Aorta (tissue), 5 donors: ENCODE results near the gene CDK14. TPM values are rescaled to one million over a fixed set of nuclear protein-coding genes. Genes with fewer than 3 reads are reported as not detected.

Source experiments
- ATAC-seq: fragments of 200-7000 bp; cut with Tn5 transposase; one replicate; pipeline ENCODE4 v1.9.1; 2022; ENCODE audit warnings: moderate library complexity; ENCODE audit not compliant: low FRiP score
- DNase-seq, 2 donors: peaks; one replicate each; pipeline ENCODE4 v3.0.0-alpha.2; 2020
- H3K27ac ChIP-seq, 2 donors: one replicate each; pipeline ENCODE4 v1.5.1; 2013; ENCODE audit warnings: low read length in 2 of 2, mild to moderate bottlenecking in 2 of 2, moderate library complexity in 2 of 2, control low read depth in 1 of 2, inconsistent platforms in 1 of 2, low read depth in 1 of 2
- H3K27me3 ChIP-seq, 2 donors: one replicate each; pipeline ENCODE4 v1.6.1; 2013; ENCODE audit warnings: control low read depth in 1 of 2, low read length in 1 of 2, mild to moderate bottlenecking in 1 of 2, moderate library complexity in 1 of 2; ENCODE audit not compliant: insufficient read depth in 2 of 2, control insufficient read depth in 1 of 2
- H3K36me3 ChIP-seq, 2 donors: one replicate each; pipeline ENCODE4 v1.6.1; 2013; ENCODE audit warnings: control low read depth in 1 of 2, low read length in 1 of 2, mild to moderate bottlenecking in 1 of 2; ENCODE audit not compliant: insufficient read depth in 2 of 2, control insufficient read depth in 1 of 2
- H3K4me1 ChIP-seq, 2 donors: one replicate each; pipeline ENCODE4 v1.6.1; 2013; ENCODE audit warnings: low read length in 2 of 2, control low read depth in 1 of 2, mild to moderate bottlenecking in 1 of 2, moderate library complexity in 1 of 2; ENCODE audit not compliant: insufficient read depth in 2 of 2, control insufficient read depth in 1 of 2
- H3K4me3 ChIP-seq, 2 donors: one replicate each; pipeline ENCODE4 v1.5.1; 2013; ENCODE audit warnings: low read length in 2 of 2, control low read depth in 1 of 2, mild to moderate bottlenecking in 1 of 2
- H3K9me3 ChIP-seq: one replicate; pipeline ENCODE4 v1.6.1; 2013; ENCODE audit warnings: mild to moderate bottlenecking, low read length; ENCODE audit not compliant: control insufficient read depth
- whole genome bisulfite sequencing, 2 donors: extraction: QIAGEN DNeasy Blood & Tissue Kit; methylation state at CpG; one replicate each; pipeline ENCODE4 v1.1.7; 2013; 5-methylcytosine and 5-hydroxymethylcytosine counted together
- intact Hi-C, 2 donors: fragments of 100-400 bp; cut with DNase I; formaldehyde crosslinking; loops; one replicate each; pipeline versions ENCODE4 v1.14.2 to v1.15.0; 2022
- polyA plus RNA-seq, 2 donors: library from polyadenylated mRNA; stranded (reverse); fragments of 200-250 nt; gene quantifications; one replicate each; pipeline ENCODE4 v1.2.3, GENCODE V29; 2013
- total RNA-seq, 2 donors: library from RNA; stranded (reverse); fragmentation: NEBNext Ultra II Directional; extraction: Animal tissue kit (Norgen Biotek cat#: 25700); gene quantifications; one replicate each; pipeline ENCODE4 v1.2.1, GENCODE V29; 2021
- donor health status: healthy with polysubstance abuse.
- donor health status: Bipolar disorder and iron deficiency.
- donor health status: DM: no; HTN: no; CAD: no.
- donor health status: DM: no; HTN: no; CAD: no.
- donor health status: DM: yes; HTN: yes; CAD: no.

CDK14 gene
- total and polyA plus RNA-seq, 4 donors, result 4.6 to 72.4 (median 29.5) TPM

GRCh38 chr7:90955641-90956207, 359.6 kb downstream of the CDK14 start:
- Histone ChIP-seq H3K27ac (no peak overlapping the region), H3K4me1 (no peaks in the 10 kb centered on the region), H3K36me3 (no peaks in the 10 kb centered on the region), H3K9me3 (no peaks in the 10 kb centered on the region), H3K27me3 (no peaks in the 10 kb centered on the region), H3K4me3 (no peak overlapping the region)
- intact Hi-C loops, result no loop called here
- no peak for DNase-seq
- 71 to 79% methylated on average over 3 of the region's 3 CpGs for WGBS, 2 donors
- no peak for ATAC-seq

- Histone ChIP-seq H3K4me1 (no peaks in the 10 kb centered on the region), H3K4me3 (no peak overlapping the region), H3K27me3 (no peaks in the 10 kb centered on the region), H3K9me3 (no peaks in the 10 kb centered on the region), H3K36me3 (no peaks in the 10 kb centered on the region), H3K27ac (no peak overlapping the region)
- intact Hi-C loops, result no loop called here
- ATAC-seq, result no peak
- no peak for DNase-seq
- 75 to 76% methylated on average over 5 of the region's 5 CpGs for WGBS, 2 donors
Measured at GRCh38 chr7:90957883-90958282, 361.8 kb downstream of the CDK14 start.

GRCh38 chr7:90958647-90959046, 362.5 kb downstream of the CDK14 start:
- ATAC-seq (no peak), DNase-seq (no peak)
- Histone ChIP-seq H3K4me1 (no peaks in the 10 kb centered on the region), H3K9me3 (no peaks in the 10 kb centered on the region), H3K27ac (no peak overlapping the region), H3K36me3 (no peaks in the 10 kb centered on the region), H3K4me3 (no peak overlapping the region), H3K27me3 (no peaks in the 10 kb centered on the region)
- 22 to 29% methylated on average over 2 of the region's 2 CpGs for WGBS, 2 donors
- intact Hi-C loops, result no loop called here

- intact Hi-C loops, result no loop called here
- Histone ChIP-seq H3K36me3 (no peaks in the 10 kb centered on the region), H3K27me3 (no peaks in the 10 kb centered on the region), H3K4me1 (no peaks in the 10 kb centered on the region), H3K27ac (no peak overlapping the region), H3K4me3 (no peak overlapping the region), H3K9me3 (no peaks in the 10 kb centered on the region)
- ATAC-seq, result no peak
- 84 to 93% methylated on average over 1 of the region's 1 CpG for WGBS, 2 donors
- DNase-seq, result no peak
Measured at GRCh38 chr7:90961037-90961725, 365.1 kb downstream of the CDK14 start.

GRCh38 chr7:90965211-90965610, 369.1 kb downstream of the CDK14 start:
- ATAC-seq, result no peak

GRCh38 chr7:90966346-90966745, 370.2 kb downstream of the CDK14 start:
- no peaks in the 10 kb centered on the region for H3K4me1 ChIP-seq
- intact Hi-C loops, result no loop called here
- H3K36me3 ChIP-seq, result no peaks in the 10 kb centered on the region
- DNase-seq, result no peak
- no peak overlapping the region for H3K4me3 ChIP-seq
- no peak for ATAC-seq
- WGBS, 2 donors, result 81 to 84% methylated on average over 1 of the region's 1 CpG
- no peaks in the 10 kb centered on the region for H3K9me3 ChIP-seq
- no peak overlapping the region for H3K27ac ChIP-seq
- no peaks in the 10 kb centered on the region for H3K27me3 ChIP-seq

More at GRCh38 chr7:90965211-90965610, 369.1 kb downstream of the CDK14 start:
- Histone ChIP-seq H3K9me3 (no peaks in the 10 kb centered on the region), H3K36me3 (no peaks in the 10 kb centered on the region), H3K4me1 (no peaks in the 10 kb centered on the region), H3K27me3 (no peaks in the 10 kb centered on the region), H3K27ac (no peak overlapping the region), H3K4me3 (no peak overlapping the region)
- DNase-seq, result no peak
- intact Hi-C loops, result no loop called here
- WGBS, 2 donors, result 94 to 96% methylated on average over 2 of the region's 2 CpGs

- Histone ChIP-seq H3K4me3 (no peak overlapping the region), H3K9me3 (no peaks in the 10 kb centered on the region), H3K27me3 (no peaks in the 10 kb centered on the region), H3K27ac (no peak overlapping the region), H3K4me1 (no peaks in the 10 kb centered on the region), H3K36me3 (no peaks in the 10 kb centered on the region)
- intact Hi-C loops, result no loop called here
- DNase-seq (no peak), ATAC-seq (no peak)
- WGBS, 2 donors, result 45 to 53% methylated on average over 4 of the region's 4 CpGs
Measured at GRCh38 chr7:90968871-90969270, 372.8 kb downstream of the CDK14 start.

GRCh38 chr7:90972906-90973550, 376.9 kb downstream of the CDK14 start:
- WGBS, 2 donors, result 64 to 71% methylated on average over 4 of the region's 4 CpGs
- H3K9me3 ChIP-seq, result no peaks in the 10 kb centered on the region
- no peaks in the 10 kb centered on the region for H3K4me1 ChIP-seq
- DNase-seq, result no peak
- H3K36me3 ChIP-seq, result no peaks in the 10 kb centered on the region
- H3K27me3 ChIP-seq, result no peaks in the 10 kb centered on the region
- H3K4me3 ChIP-seq, result no peak overlapping the region
- ATAC-seq, result no peak
- intact Hi-C loops, result no loop called here
- no peak overlapping the region for H3K27ac ChIP-seq

GRCh38 chr7:90977056-90977455, 380.9 kb downstream of the CDK14 start:
- intact Hi-C loops, result no loop called here
- 89 to 93% methylated on average over 5 of the region's 5 CpGs for WGBS, 2 donors
- Histone ChIP-seq H3K27ac (no peak overlapping the region), H3K9me3 (no peaks in the 10 kb centered on the region), H3K4me3 (no peak overlapping the region), H3K4me1 (no peaks in the 10 kb centered on the region), H3K27me3 (no peaks in the 10 kb centered on the region), H3K36me3 (no peaks in the 10 kb centered on the region)
- DNase-seq (no peak), ATAC-seq (no peak)
